Adrenal gland (tissue), 12 donors: ENCODE results near the gene PTK6. TPM values are rescaled to one million over a fixed set of nuclear protein-coding genes. Genes with fewer than 3 reads are reported as not detected.
A peak's percentile ranks its signal among the peaks of the same experiment; 100 is the strongest.

ENCODE experiments used
- DNase-seq, 7 donors: peaks; one replicate each; pipeline ENCODE4 v3.0.0-alpha.2; 2019 to 2020
- H3K27ac ChIP-seq, 5 donors: fragments of 200-600 bp; sonication (generic) in 4 of 5; 1 replicate in 3 of 5; 2 replicates in 2 of 5; pipeline versions ENCODE4 v1.5.1 to v1.8.0; 2016 to 2020; ENCODE audit warnings: mild to moderate bottlenecking in 1 of 5
- H3K27me3 ChIP-seq: fragments of 200-600 bp; 2 replicates; pipeline ENCODE4 v1.8.0; 2021
- H3K36me3 ChIP-seq, 2 donors: fragments of 200-600 bp; replicated peaks in 1 of 2; 1 replicate in 1 of 2; 2 replicates in 1 of 2; pipeline versions ENCODE4 v1.5.1 to v1.8.0; 2018 to 2022
- H3K4me1 ChIP-seq, 2 donors: fragments of 200-600 bp; replicated peaks in 1 of 2; 1 replicate in 1 of 2; 2 replicates in 1 of 2; pipeline versions ENCODE4 v1.5.1 to v1.8.0; 2018 to 2021
- H3K4me3 ChIP-seq, 4 donors: fragments of 200-600 bp; sonication (generic) in 3 of 4; one replicate each; pipeline ENCODE4 v1.5.1; 2016 to 2018
- H3K9me3 ChIP-seq, 3 donors: fragments of 200-600 bp; sonication (generic) in 1 of 3; replicated peaks in 1 of 3; 1 replicate in 2 of 3; 2 replicates in 1 of 3; pipeline versions ENCODE4 v1.5.1 to v1.8.0; 2016 to 2021
- CTCF ChIP-seq, 6 experiments: fragments of 450-650 bp in 4 of 6; fragments of 200-600 bp in 2 of 6; sonication (generic) in 1 of 6; IDR thresholded peaks; 1 replicate in 5 of 6; 2 replicates in 1 of 6; pipeline versions ENCODE4 v1.5.1 to v1.8.0; 2016 to 2021; ENCODE audit warnings: antibody characterized with exemption in 6 of 6, mild to moderate bottlenecking in 2 of 6, moderate library complexity in 1 of 6
- POLR2A ChIP-seq, 2 donors: fragments of 450-650 bp; IDR thresholded peaks; one replicate each; pipeline ENCODE4 v1.6.1; 2017; ENCODE audit warnings: antibody characterized with exemption in 2 of 2, mild to moderate bottlenecking in 2 of 2, moderate library complexity in 1 of 2
- WGBS, 4 donors: extraction: QIAGEN DNeasy Blood & Tissue Kit in 2 of 4; methylation state at CpG; one replicate each; pipeline versions ENCODE4 v1.1.5 to v1.1.7; 2013 to 2017; 5-methylcytosine and 5-hydroxymethylcytosine counted together
- intact Hi-C, 2 donors: fragments of 100-400 bp; cut with DNase I; formaldehyde crosslinking; loops; one replicate each; pipeline versions ENCODE4 v1.14.1 to v1.15.0; 2022 to 2023
- polyA plus RNA-seq, 3 donors: library from polyadenylated mRNA; stranded (reverse); fragments of 200-250 nt in 2 of 3; fragments of 350-450 nt in 1 of 3; fragmentation: Illumina TruSeq in 1 of 3; extraction: RNeasy Lipid Tissue Mini Kit (QIAGEN cat#74804) in 1 of 3; gene quantifications; one replicate each; pipeline ENCODE4 v1.2.3, GENCODE V29; 2013 to 2014
- total RNA-seq, 9 donors: library from RNA; depleted of rRNA in 4 of 9; stranded (reverse); fragments of >200 nt in 4 of 9; fragments of 120-200 nt in 1 of 9; fragmentation: NEBNext Ultra II Directional in 1 of 9; extraction: Animal tissue kit (Norgen Biotek cat#: 25700) in 1 of 9; gene quantifications; one replicate each; pipeline versions ENCODE4 v1.1.0 to v1.2.4, GENCODE V29; 2013 to 2023
- donor health status: healthy with polysubstance abuse.
- donor health status: Bipolar disorder and iron deficiency.
- donor health status: DM: yes; HTN: yes; CAD: no.
- donor health status: DM: no; HTN: no; CAD: no.
- donor health status: DM: no; HTN: no; CAD: no.
- donor health status: DM: yes; HTN: yes; CAD: no.

The PTK6 gene
- total and polyA plus RNA-seq, 12 donors, result 0.19 to 0.72 (median 0.36) TPM; not detected in 5

GRCh38 chr20:63538204-63539091 lies 1.3 kb upstream of the PTK6 start:
- 48 to 57% (median 51%) methylated on average over 19 to 27 of the region's 27 CpGs for WGBS, 4 donors
- H3K36me3 ChIP-seq, result no peaks in the 10 kb centered on the region
- DNase-seq, result no peak
- H3K27ac ChIP-seq, result peak overlapping the region in 2 of 5 donors; percentile 30 to 32
- H3K4me3 ChIP-seq, result peak overlapping the region in 1 of 4 donors; percentile 40
- peaks cover 7% of the 10 kb centered on the region for H3K27me3 ChIP-seq
- TF ChIP-seq CTCF (IDR thresholded peaks at IDR 0.05) (peak in 2 of 6 experiments; percentile 9 to 27), POLR2A (IDR thresholded peaks at IDR 0.05) (no peak)
- intact Hi-C loops, result loop anchor here (2.0 to 10.0 kb wide), 3 partner anchors 326 to 439 kb away; partner anchors contain the start of genes ABHD16B (in 1 of the 2), SAMD10 (in 1 of the 2) and TPD52L2 (in 1 of the 2)
- no peaks in the 10 kb centered on the region for H3K9me3 ChIP-seq
- H3K4me1 ChIP-seq, result peaks cover 0 to 7% of the 10 kb centered on the region in 2 donors

- no peaks in the 10 kb centered on the region for H3K36me3 ChIP-seq
- peak overlapping the region in 1 of 4 donors; percentile 40 for H3K4me3 ChIP-seq
- 0 to 47% (median 17%) methylated on average over 6 to 34 of the region's 34 CpGs for WGBS, 4 donors
- peaks cover 7% of the 10 kb centered on the region for H3K27me3 ChIP-seq
- TF ChIP-seq CTCF (IDR thresholded peaks at IDR 0.05) (peak; percentile 90 to 99 (median 96)), POLR2A (IDR thresholded peaks at IDR 0.05) (no peak)
- intact Hi-C loops, result loop anchor here (2.0 to 10.0 kb wide), 3 partner anchors 327 to 440 kb away; partner anchors contain the start of genes ABHD16B (in 1 of the 2), SAMD10 (in 1 of the 2) and TPD52L2 (in 1 of the 2)
- no peaks in the 10 kb centered on the region for H3K9me3 ChIP-seq
- DNase-seq, result peak; percentile 78 to 92 (median 84)
- H3K27ac ChIP-seq, result peak overlapping the region in 2 of 5 donors; percentile 30 to 65
- peaks cover 0 to 7% of the 10 kb centered on the region in 2 donors for H3K4me1 ChIP-seq
Measured at GRCh38 chr20:63537525-63538203, 488 bp upstream of the PTK6 start.

- no peak overlapping the region for H3K4me3 ChIP-seq
- TF ChIP-seq CTCF (IDR thresholded peaks at IDR 0.05), result no peak
- no peak for TF ChIP-seq POLR2A (IDR thresholded peaks at IDR 0.05)
- no peaks in the 10 kb centered on the region for H3K36me3 ChIP-seq
- no peak overlapping the region for H3K27ac ChIP-seq
- H3K27me3 ChIP-seq, result peaks cover 7% of the 10 kb centered on the region
- intact Hi-C loops, result loop anchor here (5.0 to 10.0 kb wide), 2 partner anchors 328 to 441 kb away; partner anchors contain the start of genes ABHD16B (in 1 of the 2), SAMD10 (in 1 of the 2) and TPD52L2 (in 1 of the 2)
- DNase-seq, result peak in 1 of 7 donors; percentile 65
- peaks cover 0 to 7% of the 10 kb centered on the region in 2 donors for H3K4me1 ChIP-seq
- WGBS, 4 donors, result 49 to 67% (median 61%) methylated on average over 6 to 35 of the region's 35 CpGs
- H3K9me3 ChIP-seq, result no peaks in the 10 kb centered on the region
Measured at GRCh38 chr20:63536241-63536977, 767 bp downstream of the PTK6 start.
